H7 (cell line): ENCODE data around the gene BEST3. TPM values are rescaled to one million over a fixed set of nuclear protein-coding genes. Genes with fewer than 3 reads are reported as not detected.

Experiments used
- DNase-seq: peaks from one replicate; pipeline ENCODE4 v3.0.0; 2012
- H3K27me3 ChIP-seq: 2 replicates; pipeline ENCODE4 v1.6.0; 2011; ENCODE audit warnings: mild to moderate bottlenecking, low read length; ENCODE audit not compliant: control insufficient read depth, insufficient read depth
- H3K36me3 ChIP-seq: replicated peaks from 2 replicates; pipeline ENCODE4 v1.5.1; 2011; ENCODE audit warnings: low read length; ENCODE audit not compliant: control insufficient read depth, insufficient read depth
- H3K4me3 ChIP-seq: 2 replicates; pipeline ENCODE4 v1.5.1; 2011; ENCODE audit warnings: low read depth, mild to moderate bottlenecking, control low read depth, low read length, moderate library complexity; ENCODE audit not compliant: insufficient read depth
- total RNA-seq: library from RNA; depleted of rRNA; stranded (reverse); fragments of >200 nt; shearing (Covaris generic); gene quantifications from 2 replicates; pipeline ENCODE4 v1.2.3, GENCODE V29; 2014; rRNA removed

BEST3 gene
- not detected in 2 replicates for total RNA-seq

GRCh38 chr12:69698769-69699540, at the start of gene BEST3:
Gene BEST3 (minus strand): TSS chr12:69699303. CDS start chr12:69697798, 1,505 bp downstream.
- H3K36me3 ChIP-seq, result no peaks in the 10 kb centered on the region
- H3K27me3 ChIP-seq, result no peaks in the 10 kb centered on the region
- DNase-seq, result no peak
- H3K4me3 ChIP-seq, result no peak within 1 kb of the TSS

- Histone ChIP-seq H3K36me3 (no peaks in the 10 kb centered on the region), H3K4me3 (no peak overlapping the region), H3K27me3 (peaks cover 12% of the 10 kb centered on the region)
- no peak for DNase-seq
Measured at GRCh38 chr12:69744109-69744508, 45.0 kb upstream of the BEST3 start.

GRCh38 chr12:69739287-69740191, 40.4 kb upstream of the BEST3 start:
- DNase-seq, result peak; percentile 55
- H3K36me3 ChIP-seq, result no peaks in the 10 kb centered on the region

GRCh38 chr12:69738351-69739286, 39.5 kb upstream of the BEST3 start, which contains the start of gene RAB3IP:
Gene RAB3IP (plus strand): TSS chr12:69738860. CDS start chr12:69755409, 16,549 bp downstream.
- H3K27me3 ChIP-seq, result peaks cover 19% of the 10 kb centered on the region
- H3K36me3 ChIP-seq, result no peaks in the 10 kb centered on the region
- H3K4me3 ChIP-seq, result peak within 1 kb of the TSS; percentile 80
- DNase-seq, result peak; percentile 99

More at GRCh38 chr12:69739287-69740191, 40.4 kb upstream of the BEST3 start:
- peak overlapping the region; percentile 80 for H3K4me3 ChIP-seq
- H3K27me3 ChIP-seq, result peaks cover 19% of the 10 kb centered on the region

GRCh38 chr12:69733638-69734037, 34.5 kb upstream of the BEST3 start:
- no peak for DNase-seq
- Histone ChIP-seq H3K36me3 (no peaks in the 10 kb centered on the region), H3K27me3 (peaks cover 8% of the 10 kb centered on the region), H3K4me3 (no peak overlapping the region)

GRCh38 chr12:69732088-69732487, 33.0 kb upstream of the BEST3 start:
- H3K4me3 ChIP-seq, result no peak overlapping the region
- no peak for DNase-seq
- no peaks in the 10 kb centered on the region; the same call in 1 of the 2 replicates for H3K27me3 ChIP-seq
- H3K36me3 ChIP-seq, result no peaks in the 10 kb centered on the region

GRCh38 chr12:69726922-69727321, 27.8 kb upstream of the BEST3 start:
- Histone ChIP-seq H3K36me3 (no peaks in the 10 kb centered on the region), H3K4me3 (no peak overlapping the region), H3K27me3 (no peaks in the 10 kb centered on the region)
- DNase-seq, result no peak

GRCh38 chr12:69720750-69721149, 21.6 kb upstream of the BEST3 start:
- no peaks in the 10 kb centered on the region for H3K36me3 ChIP-seq
- no peaks in the 10 kb centered on the region for H3K27me3 ChIP-seq
- no peak for DNase-seq
- H3K4me3 ChIP-seq, result no peak overlapping the region

GRCh38 chr12:69719336-69720316, 20.5 kb upstream of the BEST3 start:
- DNase-seq, result no peak
- no peaks in the 10 kb centered on the region for H3K27me3 ChIP-seq
- no peaks in the 10 kb centered on the region for H3K36me3 ChIP-seq
- H3K4me3 ChIP-seq, result no peak overlapping the region

- no peak for DNase-seq
- Histone ChIP-seq H3K27me3 (no peaks in the 10 kb centered on the region), H3K36me3 (no peaks in the 10 kb centered on the region), H3K4me3 (no peak overlapping the region)
Measured at GRCh38 chr12:69714542-69714941, 15.4 kb upstream of the BEST3 start.

GRCh38 chr12:69712826-69713225, 13.7 kb upstream of the BEST3 start:
- no peaks in the 10 kb centered on the region for H3K36me3 ChIP-seq
- no peaks in the 10 kb centered on the region for H3K27me3 ChIP-seq
- no peak for DNase-seq
- no peak overlapping the region for H3K4me3 ChIP-seq

- H3K27me3 ChIP-seq, result no peaks in the 10 kb centered on the region
- no peak for DNase-seq
- H3K4me3 ChIP-seq, result no peak overlapping the region
- H3K36me3 ChIP-seq, result no peaks in the 10 kb centered on the region
Measured at GRCh38 chr12:69708649-69709048, 9.5 kb upstream of the BEST3 start.

- H3K27me3 ChIP-seq, result no peaks in the 10 kb centered on the region
- DNase-seq, result no peak
- no peaks in the 10 kb centered on the region for H3K36me3 ChIP-seq
- no peak overlapping the region for H3K4me3 ChIP-seq
Measured at GRCh38 chr12:69704357-69704756, 5.3 kb upstream of the BEST3 start.
